Activated naive CD4-positive, alpha-beta T cell (primary cell): ENCODE measurements around the gene LSMEM2.
"Not testable (repeated sequence)": the region's sequence is repeated elsewhere in the genome, so short reads cannot be mapped to it uniquely, and the experiment has no call there.

Source experiments
- DNase-seq, 4 experiments: peaks; one replicate each; lab custom pipeline; 2025; lab: John Stamatoyannopoulos, UW

LSMEM2 gene

DNA sequence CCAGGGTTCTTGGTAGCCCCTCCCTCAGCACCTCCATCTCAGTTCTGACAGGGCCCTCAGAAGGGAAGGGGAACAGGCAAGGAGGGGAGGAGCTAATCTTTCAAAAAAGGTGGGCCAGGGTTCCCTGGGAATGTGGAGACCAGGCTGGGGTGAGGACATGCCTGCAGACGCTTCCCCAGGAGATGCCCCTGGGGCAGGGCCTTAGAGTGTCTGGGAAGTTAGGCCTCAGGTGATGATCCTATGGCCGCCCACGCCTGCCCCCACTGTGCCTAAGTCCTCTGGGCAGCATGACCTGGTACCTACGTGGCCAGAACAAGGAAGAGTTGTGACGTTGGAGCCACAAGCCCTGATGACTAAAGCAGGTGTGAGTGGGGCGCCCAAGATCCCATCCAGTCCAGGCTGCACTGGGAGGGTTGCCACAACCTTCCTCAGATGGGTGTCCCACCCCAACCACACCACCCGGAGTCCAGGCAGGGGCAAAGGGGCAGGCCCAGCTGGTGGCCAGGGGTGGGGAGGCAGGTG lies 13.9 kb upstream of the LSMEM2 start:
- DNase-seq: no peak

DNA sequence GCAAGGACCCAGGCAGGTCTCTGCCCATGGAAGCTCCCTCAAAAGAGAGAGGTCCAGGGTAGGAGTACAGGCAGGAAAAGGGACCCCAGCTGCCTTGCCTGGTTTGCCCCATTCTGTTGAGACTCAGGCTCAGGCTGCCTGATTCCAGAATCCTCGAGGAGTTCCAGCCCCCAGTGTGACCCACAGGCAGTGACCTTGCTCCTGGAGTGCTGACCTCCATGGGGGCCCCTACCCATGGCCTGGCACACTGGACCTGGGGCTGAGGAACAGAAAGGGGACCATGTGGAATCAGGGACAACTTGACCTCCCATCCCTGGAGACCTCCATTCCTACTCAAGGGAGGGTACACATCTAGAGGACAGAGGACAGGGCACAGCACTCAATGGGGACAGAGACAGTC lies 13.3 kb upstream of the LSMEM2 start:
- no peak for DNase-seq

DNA sequence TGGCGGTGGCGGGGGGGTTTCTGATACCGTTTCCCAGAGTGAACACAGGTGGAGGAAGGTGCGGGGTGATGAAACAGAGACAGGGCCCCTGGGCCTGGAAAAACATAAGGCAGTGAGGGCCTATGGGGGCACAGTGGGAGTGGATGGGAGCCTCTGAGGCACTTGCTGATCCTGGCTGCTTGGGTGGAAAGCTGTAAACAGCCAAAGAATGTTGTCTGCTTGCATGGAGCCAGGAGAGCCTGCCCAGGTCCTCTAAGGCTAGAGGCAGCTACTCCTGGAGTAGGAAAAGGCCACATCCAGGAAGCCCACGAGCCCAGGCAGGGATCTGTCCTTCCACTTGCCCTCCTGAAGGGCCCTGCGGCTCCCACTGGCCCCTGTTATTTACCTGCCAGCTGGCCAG lies 12.9 kb upstream of the LSMEM2 start:
- no peak for DNase-seq

DNA sequence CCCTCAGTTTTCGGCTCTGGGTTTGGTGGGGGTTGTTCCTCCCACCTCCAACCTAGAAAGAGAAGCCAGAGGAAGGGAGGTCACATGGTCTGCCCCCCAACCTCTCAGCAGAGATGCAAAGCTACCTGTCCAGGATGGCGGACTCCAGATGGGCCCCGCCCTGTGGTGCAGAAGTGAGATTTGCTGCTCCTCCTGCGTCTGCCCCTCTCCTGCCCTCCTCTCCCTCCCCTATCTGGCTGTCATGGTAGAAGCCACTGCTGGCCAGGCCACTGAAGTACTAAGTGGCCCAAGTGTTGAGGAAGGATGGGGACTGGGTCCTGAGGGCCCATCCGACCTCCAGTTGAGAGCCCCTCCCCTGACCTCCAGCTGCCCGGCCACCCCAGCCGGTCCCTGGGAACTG lies 12.1 kb upstream of the LSMEM2 start:
- no peak for DNase-seq

DNA sequence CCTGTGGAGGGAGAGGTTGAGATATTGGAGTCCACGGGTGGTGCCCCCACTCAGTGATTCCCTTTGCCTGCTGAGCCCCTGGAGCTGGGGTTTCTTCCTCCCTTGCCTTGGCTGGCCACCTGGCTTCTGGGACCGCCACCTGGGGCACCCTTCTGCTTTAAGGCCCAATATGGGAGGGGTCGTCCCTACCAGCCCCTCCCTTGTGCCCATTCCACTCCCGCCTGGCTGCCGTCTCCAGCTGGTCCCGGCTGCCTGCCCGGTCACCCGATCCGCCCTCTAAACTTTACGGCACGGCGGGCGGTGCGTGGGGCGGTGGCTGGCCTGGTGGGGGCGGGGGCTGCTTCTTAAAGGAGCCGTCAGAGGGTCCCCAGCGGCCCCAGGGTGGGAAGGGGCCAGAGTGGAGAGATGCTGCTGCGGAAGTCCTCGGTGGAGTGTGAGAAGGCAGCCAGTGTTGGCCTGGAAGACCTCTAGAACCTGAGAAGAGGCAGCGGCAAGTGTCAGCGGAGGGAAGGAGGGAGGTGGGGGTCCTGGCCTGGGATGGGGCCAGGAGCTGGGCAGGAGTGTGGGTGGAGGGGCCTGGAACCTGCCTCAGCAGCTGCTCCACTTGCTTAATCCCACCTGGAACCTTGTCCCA lies 11.5 kb upstream of the LSMEM2 start:
- no peak for DNase-seq

DNA sequence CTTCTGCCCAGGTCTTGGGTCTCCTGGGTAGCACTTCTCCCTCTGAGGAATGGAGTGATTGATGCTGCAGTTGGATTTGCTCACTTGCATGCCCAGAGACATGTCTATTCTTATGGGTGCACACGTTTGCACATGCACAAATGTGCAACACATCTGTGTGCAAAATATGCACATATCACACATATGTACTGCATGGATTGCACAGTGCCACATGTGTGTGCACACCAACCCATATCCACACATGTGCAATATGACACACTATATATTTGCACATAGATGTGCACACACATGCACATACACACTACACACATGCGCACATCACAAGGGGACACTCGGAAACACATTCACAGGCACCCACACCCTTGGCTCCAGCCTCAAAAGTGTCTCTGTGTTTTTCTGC lies 10.6 kb upstream of the LSMEM2 start:
- no peak for DNase-seq

DNA sequence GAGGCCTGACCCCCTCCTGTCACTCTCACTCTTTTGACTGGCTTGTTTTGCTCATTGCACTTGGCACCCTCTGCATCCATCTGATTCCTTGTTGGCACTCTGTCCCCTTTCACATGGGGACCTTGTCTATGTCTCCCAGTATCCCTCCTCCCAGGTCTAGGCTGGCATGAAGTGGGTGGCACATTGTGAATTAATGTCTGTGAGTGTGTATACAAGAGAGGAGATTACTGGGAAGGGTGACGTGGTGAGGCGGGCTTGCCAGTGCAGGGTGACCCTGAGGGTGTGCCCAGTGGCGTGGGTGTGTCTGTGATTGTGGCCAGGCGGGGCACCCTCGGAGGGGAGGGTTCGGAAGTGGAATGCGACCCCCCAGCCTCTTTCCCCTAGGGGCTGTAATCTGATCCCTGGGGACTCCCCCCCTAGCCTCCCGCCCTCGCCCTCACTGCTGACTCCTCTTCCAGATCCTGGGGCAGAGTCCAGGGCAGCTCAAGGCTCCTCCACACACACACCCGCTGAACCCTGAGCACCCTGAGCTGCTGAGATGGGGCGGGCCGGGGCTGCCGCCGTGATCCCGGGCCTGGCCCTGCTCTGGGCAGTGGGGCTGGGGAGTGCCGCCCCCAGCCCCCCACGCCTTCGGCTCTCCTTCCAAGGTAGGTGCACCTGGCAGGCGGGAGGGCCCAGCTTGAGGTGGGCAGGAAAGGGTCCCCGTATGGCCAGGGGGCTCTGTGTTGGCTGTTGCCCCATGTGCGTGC lies 10.0 kb upstream of the LSMEM2 start, which contains the start of gene SEMA3B:
Gene SEMA3B, plus strand, starts transcription at position 445 of the 749 bp plus-strand sequence. Its CDS starts 94 bp downstream, at position 539.
- DNase-seq: no peak

DNA sequence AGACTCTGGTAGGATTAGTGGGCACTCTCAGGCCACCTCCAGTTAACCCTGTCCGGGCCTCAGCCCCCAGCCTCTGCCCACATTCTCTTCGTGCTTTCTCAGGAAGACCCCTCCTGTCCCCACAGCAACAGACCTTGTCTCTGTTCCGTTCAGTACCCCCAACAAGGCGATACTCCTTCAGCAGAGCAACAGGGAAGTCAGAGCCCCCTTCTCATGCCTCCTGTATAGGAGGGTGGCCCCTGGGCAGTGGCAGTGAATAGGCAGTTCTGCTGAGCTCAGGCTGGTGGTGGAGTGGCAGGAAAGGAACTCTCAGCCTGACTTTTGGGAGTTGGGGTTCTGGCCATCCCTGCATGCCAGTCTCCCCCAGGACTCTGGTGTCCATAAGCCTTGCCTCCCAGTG lies 9.4 kb upstream of the LSMEM2 start:
- DNase-seq: no peak

DNA sequence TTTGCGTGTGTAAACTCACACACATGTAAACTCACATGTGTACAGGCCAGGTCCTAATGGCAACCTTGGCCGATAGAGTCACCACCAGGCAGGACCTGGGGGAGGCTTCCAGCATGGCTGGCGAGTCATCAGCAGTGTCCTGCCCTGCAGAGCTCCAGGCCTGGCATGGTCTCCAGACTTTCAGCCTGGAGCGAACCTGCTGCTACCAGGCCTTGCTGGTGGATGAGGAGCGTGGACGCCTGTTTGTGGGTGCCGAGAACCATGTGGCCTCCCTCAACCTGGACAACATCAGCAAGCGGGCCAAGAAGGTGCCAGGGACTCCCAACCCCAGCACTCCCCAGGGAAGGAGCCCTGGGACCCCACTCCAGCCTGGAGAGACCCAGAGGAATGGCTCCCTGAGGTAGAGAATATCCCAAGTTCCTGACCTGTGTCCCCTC lies 8.9 kb upstream of the LSMEM2 start:
- DNase-seq: no peak

DNA sequence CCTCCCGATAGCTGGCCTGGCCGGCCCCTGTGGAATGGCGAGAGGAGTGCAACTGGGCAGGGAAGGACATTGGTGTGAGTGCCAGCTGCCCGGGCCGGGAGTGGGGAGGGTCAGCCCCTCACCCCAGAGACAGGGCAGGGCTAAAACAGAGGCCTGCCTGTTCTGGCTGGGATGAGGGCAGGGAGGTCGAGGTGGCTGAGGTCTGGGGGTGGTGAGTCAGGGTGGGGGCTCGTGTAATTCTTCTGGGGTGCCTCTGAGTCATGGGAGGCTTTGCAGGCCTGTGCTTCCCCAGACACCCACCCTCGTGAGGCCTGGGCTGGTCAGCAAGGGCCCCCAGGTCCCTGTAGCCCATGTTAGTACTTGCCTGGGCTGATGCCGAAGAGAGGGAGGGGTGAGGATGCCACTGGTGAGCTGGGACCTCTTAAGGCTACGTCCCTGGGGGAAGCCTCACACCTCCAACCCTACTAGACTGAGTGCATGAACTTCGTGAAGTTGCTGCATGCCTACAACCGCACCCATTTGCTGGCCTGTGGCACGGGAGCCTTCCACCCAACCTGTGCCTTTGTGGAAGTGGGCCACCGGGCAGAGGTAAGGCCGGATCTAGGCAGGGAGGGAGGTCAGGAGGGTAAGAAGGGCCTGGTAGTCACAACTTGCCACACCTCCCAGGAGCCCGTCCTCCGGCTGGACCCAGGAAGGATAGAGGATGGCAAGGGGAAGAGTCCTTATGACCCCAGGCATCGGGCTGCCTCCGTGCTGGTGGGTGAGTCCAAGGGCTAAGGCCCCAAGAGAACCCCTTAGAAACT lies 8.3 kb upstream of the LSMEM2 start:
- DNase-seq: no peak

DNA sequence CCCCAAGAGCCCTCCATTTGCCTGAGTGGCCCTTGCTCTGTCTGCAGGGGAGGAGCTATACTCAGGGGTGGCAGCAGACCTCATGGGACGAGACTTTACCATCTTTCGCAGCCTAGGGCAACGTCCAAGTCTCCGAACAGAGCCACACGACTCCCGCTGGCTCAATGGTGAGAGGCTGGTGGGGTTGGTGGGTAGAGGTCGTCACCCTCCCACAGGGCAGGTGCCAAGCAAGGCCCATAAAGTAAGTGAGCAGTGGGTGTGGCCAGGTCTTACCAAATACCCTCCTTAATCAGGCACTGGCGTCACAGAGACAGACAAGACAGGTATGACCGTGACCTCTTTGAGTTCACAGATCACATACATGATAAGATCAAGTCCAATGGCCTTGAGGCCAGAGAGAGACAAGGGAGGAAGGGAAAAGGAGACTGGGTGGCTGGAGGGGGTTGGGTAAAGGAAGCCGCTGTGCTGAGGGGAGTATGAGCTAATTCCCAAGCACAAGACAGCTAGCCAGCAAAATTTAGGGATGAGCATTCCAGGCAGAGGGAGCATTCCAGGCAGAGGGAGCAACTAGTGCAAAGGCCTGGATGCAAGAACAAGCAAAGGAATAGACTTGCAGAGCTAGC lies 7.5 kb upstream of the LSMEM2 start:
- no peak for DNase-seq

DNA sequence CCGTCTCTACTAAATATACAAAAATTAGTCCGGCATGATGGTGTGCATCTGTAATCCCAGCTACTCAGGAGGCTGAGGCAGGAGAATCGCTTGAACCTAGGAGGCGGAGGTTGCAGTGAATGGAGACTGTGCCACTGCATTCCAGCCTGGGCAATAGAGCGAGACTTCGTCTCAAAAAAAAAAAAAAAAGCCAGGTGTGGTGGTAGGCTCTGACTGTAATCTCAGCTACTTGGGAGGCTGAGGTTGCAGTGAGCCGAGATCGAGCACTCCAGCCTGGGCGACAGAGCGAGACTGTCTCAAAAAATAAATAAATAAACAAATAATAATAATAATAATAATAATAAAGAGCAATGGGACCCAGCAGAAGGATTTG lies 6.4 kb upstream of the LSMEM2 start:
- DNase-seq: not testable (repeated sequence)

DNA sequence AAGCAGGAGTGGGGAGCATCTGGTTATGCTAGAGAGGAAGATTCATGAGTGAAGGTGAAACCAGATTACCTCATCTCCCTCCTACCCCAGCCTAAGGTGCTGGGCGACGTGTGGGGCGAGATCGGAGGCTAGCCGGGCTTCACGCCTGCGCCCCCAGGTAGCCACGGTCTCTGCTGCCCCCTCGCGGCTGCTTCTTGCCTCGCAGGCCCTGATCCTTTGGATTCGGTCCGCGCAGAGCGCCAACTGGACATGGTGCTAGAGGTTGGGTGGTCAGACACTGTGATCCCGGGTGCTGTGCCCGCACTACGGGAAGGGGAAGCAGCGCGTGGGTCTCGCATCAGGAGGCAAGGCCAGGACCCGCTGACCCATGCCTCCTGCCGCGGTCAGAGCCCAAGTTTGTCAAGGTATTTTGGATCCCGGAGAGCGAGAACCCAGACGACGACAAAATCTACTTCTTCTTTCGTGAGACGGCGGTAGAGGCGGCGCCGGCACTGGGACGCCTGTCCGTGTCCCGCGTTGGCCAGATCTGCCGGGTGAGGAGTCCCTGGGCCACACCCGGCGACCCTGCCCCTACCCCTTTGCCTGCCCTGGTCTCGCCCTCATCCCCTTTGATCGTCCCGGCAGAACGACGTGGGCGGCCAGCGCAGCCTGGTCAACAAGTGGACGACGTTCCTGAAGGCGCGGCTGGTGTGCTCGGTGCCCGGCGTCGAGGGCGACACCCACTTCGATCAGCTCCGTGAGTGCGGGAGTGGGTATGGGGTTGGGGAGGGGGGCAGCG lies 5.8 kb upstream of the LSMEM2 start:
- peak; percentile 75 to 91 (median 87) for DNase-seq

DNA sequence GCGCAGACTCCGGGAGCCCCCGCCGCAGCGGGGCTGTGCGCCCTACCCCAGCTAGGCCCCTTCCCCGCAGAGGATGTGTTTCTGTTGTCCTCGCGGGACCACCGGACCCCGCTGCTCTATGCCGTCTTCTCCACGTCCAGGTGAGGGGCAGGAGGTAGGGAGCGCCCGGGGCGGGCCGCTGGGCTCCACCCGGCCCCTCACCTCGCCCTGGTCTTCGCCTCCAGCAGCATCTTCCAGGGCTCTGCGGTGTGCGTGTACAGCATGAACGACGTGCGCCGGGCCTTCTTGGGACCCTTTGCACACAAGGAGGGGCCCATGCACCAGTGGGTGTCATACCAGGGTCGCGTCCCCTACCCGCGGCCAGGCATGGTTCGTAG lies 5.2 kb upstream of the LSMEM2 start:
- no peak for DNase-seq

DNA sequence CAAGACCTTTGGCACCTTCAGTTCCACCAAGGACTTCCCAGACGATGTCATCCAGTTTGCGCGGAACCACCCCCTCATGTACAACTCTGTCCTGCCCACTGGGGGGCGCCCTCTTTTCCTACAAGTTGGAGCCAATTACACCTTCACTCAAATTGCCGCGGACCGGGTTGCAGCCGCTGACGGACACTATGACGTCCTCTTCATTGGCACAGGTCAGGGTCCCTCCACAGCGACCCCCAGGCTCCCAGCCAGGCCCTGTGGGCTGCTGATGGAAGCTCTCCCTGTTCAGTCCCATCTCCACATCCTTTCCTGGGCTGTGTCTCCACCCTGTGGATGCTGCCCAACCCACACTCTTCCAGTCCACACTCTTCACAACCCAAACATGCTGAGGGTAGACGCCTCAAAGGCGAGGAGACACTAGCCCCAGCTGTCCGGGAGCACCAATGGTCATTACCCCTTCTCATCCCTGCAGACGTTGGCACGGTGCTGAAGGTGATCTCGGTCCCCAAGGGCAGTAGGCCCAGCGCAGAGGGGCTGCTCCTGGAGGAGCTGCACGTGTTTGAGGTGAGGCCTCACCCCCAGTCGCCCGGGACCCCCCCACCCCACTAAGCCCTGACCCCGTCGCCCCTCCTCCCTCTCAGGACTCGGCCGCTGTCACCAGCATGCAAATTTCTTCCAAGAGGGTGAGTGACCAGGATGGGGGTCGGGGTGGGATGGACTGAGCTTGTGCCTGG lies 4.3 kb upstream of the LSMEM2 start:
- peak in 2 of 4 experiments; percentile 37 to 44 for DNase-seq

DNA sequence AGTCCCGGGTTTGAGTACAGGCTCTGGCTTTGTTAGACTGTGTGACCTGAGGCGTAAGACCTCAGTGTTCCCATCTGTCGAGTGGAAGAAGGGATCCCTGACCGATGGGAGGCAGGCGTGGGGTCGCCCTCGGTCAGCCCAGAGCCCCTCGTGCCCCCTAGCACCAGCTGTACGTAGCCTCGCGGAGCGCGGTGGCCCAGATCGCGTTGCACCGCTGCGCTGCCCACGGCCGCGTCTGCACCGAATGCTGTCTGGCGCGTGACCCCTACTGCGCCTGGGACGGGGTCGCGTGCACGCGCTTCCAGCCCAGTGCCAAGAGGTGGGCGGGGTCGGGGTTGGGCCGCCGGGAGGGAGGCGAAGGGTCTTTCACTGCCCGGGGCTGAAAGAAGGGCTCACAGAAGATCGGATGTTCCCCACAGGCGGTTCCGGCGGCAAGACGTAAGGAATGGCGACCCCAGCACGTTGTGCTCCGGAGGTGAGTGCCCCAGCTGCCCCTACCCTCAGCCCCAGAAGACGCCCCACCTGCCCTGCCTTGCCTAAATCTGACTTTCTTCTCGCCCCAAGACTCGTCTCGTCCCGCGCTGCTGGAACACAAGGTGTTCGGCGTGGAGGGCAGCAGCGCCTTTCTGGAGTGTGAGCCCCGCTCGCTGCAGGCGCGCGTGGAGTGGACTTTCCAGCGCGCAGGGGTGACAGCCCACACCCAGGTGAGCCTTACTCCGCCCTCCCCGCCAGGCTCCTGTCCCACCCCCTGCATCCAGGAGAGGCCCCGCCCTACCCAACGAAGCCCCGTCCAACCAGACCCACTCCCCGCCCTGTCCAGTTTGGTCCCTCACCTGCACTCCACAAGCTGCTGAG lies 3.5 kb upstream of the LSMEM2 start:
- DNase-seq: no peak

DNA sequence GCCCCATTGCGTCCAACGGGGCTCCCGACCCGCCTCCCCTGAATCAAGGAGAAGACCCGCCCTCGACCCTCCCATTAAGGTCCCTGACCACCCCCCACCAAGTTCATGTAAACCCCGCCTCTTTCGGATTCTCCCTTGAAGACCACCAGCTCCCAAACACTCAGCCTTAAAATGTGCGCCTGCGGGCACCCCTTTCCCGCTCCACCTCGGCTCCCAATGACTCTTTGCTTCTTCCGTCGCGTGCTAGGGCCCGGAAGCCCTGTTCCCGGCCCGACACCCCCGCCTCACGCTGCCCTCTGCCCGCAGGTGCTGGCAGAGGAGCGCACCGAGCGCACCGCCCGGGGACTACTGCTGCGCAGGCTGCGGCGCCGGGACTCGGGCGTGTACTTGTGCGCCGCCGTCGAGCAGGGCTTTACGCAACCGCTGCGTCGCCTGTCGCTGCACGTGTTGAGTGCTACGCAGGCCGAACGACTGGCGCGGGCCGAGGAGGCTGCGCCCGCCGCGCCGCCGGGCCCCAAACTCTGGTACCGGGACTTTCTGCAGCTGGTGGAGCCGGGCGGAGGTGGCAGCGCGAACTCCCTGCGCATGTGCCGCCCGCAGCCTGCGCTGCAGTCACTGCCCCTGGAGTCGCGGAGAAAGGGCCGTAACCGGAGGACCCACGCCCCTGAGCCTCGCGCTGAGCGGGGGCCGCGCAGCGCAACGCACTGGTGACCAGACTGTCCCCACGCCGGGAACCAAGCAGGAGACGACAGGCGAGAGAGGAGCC lies 2.7 kb upstream of the LSMEM2 start:
- no peak for DNase-seq

DNA sequence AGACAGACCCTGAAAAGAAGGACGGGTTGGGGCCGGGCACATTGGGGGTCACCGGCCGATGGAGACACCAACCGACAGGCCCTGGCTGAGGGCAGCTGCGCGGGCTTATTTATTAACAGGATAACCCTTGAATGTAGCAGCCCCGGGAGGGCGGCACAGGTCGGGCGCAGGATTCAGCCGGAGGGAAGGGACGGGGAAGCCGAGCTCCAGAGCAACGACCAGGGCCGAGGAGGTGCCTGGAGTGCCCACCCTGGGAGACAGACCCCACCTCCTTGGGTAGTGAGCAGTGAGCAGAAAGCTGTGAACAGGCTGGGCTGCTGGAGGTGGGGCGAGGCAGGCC lies 2.2 kb upstream of the LSMEM2 start:
- no peak for DNase-seq
